Mesendoderm (in vitro differentiated cells): ENCODE measurements around the gene MMP23B.

Experiments
- DNase-seq: peaks from one replicate; pipeline ENCODE4 v3.0.0; 2013
- H2AK5ac ChIP-seq: 2 replicates; pipeline ENCODE4 v1.6.1; 2013; ENCODE audit warnings: low read length, inconsistent platforms
- H2BK120ac ChIP-seq: 2 replicates; pipeline ENCODE4 v1.6.1; 2013; ENCODE audit warnings: low read depth, mild to moderate bottlenecking, low read length, moderate library complexity, mixed read lengths
- H2BK15ac ChIP-seq: replicated peaks from 2 replicates; pipeline ENCODE4 v1.6.1; 2013; ENCODE audit warnings: low read depth, mild to moderate bottlenecking, moderate library complexity
- H2BK5ac ChIP-seq: 2 replicates; pipeline ENCODE4 v1.6.1; 2013; ENCODE audit warnings: low read length, inconsistent platforms
- H3K18ac ChIP-seq: 2 replicates; pipeline ENCODE4 v1.6.1; 2013; ENCODE audit warnings: mild to moderate bottlenecking, low read length, mixed read lengths
- H3K23ac ChIP-seq: one replicate; pipeline ENCODE4 v1.6.1; 2013; ENCODE audit warnings: low read length
- H3K27ac ChIP-seq: 2 replicates; pipeline ENCODE4 v1.5.1; 2013; ENCODE audit warnings: low read depth, mild to moderate bottlenecking, inconsistent platforms, low read length, moderate library complexity
- H3K27me3 ChIP-seq: 2 replicates; pipeline ENCODE4 v1.6.1; 2013; ENCODE audit warnings: low read length, control low read depth, mild to moderate bottlenecking, inconsistent platforms; ENCODE audit not compliant: insufficient read depth, poor library complexity
- H3K36me3 ChIP-seq: 2 replicates; pipeline ENCODE4 v1.6.1; 2013; ENCODE audit warnings: low read length, inconsistent platforms; ENCODE audit not compliant: control insufficient read depth, insufficient read depth
- H3K4ac ChIP-seq: one replicate; pipeline ENCODE4 v1.6.1; 2013; ENCODE audit warnings: low read depth, mild to moderate bottlenecking, low read length, moderate library complexity
- H3K4me1 ChIP-seq: 2 replicates; pipeline ENCODE4 v1.6.1; 2013; ENCODE audit warnings: low read depth, low read length, inconsistent platforms; ENCODE audit not compliant: control insufficient read depth
- H3K4me2 ChIP-seq: 2 replicates; pipeline ENCODE4 v1.6.1; 2013; ENCODE audit warnings: low read length
- H3K4me3 ChIP-seq: 2 replicates; pipeline ENCODE4 v1.5.1; 2013; ENCODE audit warnings: mild to moderate bottlenecking, low read length
- H3K56ac ChIP-seq: one replicate; pipeline ENCODE4 v1.6.1; 2013; ENCODE audit warnings: low read length
- H3K79me1 ChIP-seq: 2 replicates; pipeline ENCODE4 v1.6.1; 2013; ENCODE audit warnings: low read length, inconsistent platforms
- H3K79me2 ChIP-seq: 2 replicates; pipeline ENCODE4 v1.6.1; 2013; ENCODE audit warnings: mild to moderate bottlenecking, low read length; ENCODE audit not compliant: control insufficient read depth, insufficient read depth
- H3K9ac ChIP-seq: 2 replicates; pipeline ENCODE4 v1.6.1; 2013; ENCODE audit warnings: low read length, inconsistent platforms
- H4K5ac ChIP-seq: one replicate; pipeline ENCODE4 v1.6.1; 2013; ENCODE audit warnings: low read length
- H4K8ac ChIP-seq: one replicate; pipeline ENCODE4 v1.6.1; 2013; ENCODE audit warnings: low read depth, mild to moderate bottlenecking, control low read depth, low read length, moderate library complexity
- WGBS: extraction: QIAGEN DNeasy Blood & Tissue Kit; methylation state at CpG from one replicate; pipeline ENCODE4 v1.1.7; 2013; ENCODE audit warnings: low lambda C conversion rate, missing lambda C conversion rate; ENCODE audit not compliant: insufficient coverage; ENCODE audit errors: extremely low coverage; 5-methylcytosine and 5-hydroxymethylcytosine counted together

The MMP23B gene

GRCh38 chr1:1602304-1602967, 29.5 kb upstream of the MMP23B start:
- H3K27me3 ChIP-seq = peaks cover 14% of the 10 kb centered on the region
- WGBS = no CpG with 5 or more reads among the region's 18 CpGs

GRCh38 chr1:1602968-1603506, 28.9 kb upstream of the MMP23B start:
- H3K56ac ChIP-seq = no peak overlapping the region
- no CpG with 5 or more reads among the region's 13 CpGs for WGBS
- no peaks in the 10 kb centered on the region for H3K4me1 ChIP-seq
- no peak overlapping the region for H3K4me3 ChIP-seq
- H3K23ac ChIP-seq = no peak overlapping the region
- no peak overlapping the region for H3K18ac ChIP-seq
- H2AK5ac ChIP-seq = no peak overlapping the region
- no peak overlapping the region for H4K8ac ChIP-seq
- no peaks in the 10 kb centered on the region for H3K79me1 ChIP-seq
- peaks cover 14% of the 10 kb centered on the region for H3K27me3 ChIP-seq
- H2BK5ac ChIP-seq = no peak overlapping the region
- no peak overlapping the region for H2BK120ac ChIP-seq
- no peaks in the 10 kb centered on the region for H3K79me2 ChIP-seq
- no peaks in the 10 kb centered on the region for H3K36me3 ChIP-seq
- no peak overlapping the region for H3K4me2 ChIP-seq
- no peak overlapping the region for H2BK15ac ChIP-seq
- no peak overlapping the region for H4K5ac ChIP-seq
- no peak overlapping the region for H3K9ac ChIP-seq
- no peak overlapping the region for H3K4ac ChIP-seq
- H3K27ac ChIP-seq = no peak overlapping the region
- no peak for DNase-seq

More at GRCh38 chr1:1602304-1602967, 29.5 kb upstream of the MMP23B start:
- no peak overlapping the region for H2BK15ac ChIP-seq
- no peak overlapping the region for H3K9ac ChIP-seq
- H3K79me1 ChIP-seq = no peaks in the 10 kb centered on the region
- no peak overlapping the region for H2BK120ac ChIP-seq
- no peak overlapping the region for H3K18ac ChIP-seq
- no peak overlapping the region for H4K8ac ChIP-seq
- no peak overlapping the region for H3K4me3 ChIP-seq
- H4K5ac ChIP-seq = no peak overlapping the region
- H3K79me2 ChIP-seq = no peaks in the 10 kb centered on the region
- no peak overlapping the region for H3K4me2 ChIP-seq
- no peak overlapping the region for H2BK5ac ChIP-seq
- H2AK5ac ChIP-seq = no peak overlapping the region
- H3K23ac ChIP-seq = no peak overlapping the region
- no peak overlapping the region for H3K27ac ChIP-seq
- no peak overlapping the region for H3K56ac ChIP-seq
- H3K4ac ChIP-seq = no peak overlapping the region
- no peaks in the 10 kb centered on the region for H3K4me1 ChIP-seq
- H3K36me3 ChIP-seq = no peaks in the 10 kb centered on the region
- DNase-seq = no peak

- H2AK5ac ChIP-seq = no peak overlapping the region
- no peak overlapping the region for H3K4ac ChIP-seq
- no peak overlapping the region for H3K4me3 ChIP-seq
- H3K79me2 ChIP-seq = no peaks in the 10 kb centered on the region
- WGBS = no CpG with 5 or more reads among the region's 13 CpGs
- no peak overlapping the region for H2BK15ac ChIP-seq
- no peak for DNase-seq
- H3K4me2 ChIP-seq = no peak overlapping the region
- H3K36me3 ChIP-seq = no peaks in the 10 kb centered on the region
- H3K18ac ChIP-seq = no peak overlapping the region
- no peak overlapping the region for H3K27ac ChIP-seq
- H4K5ac ChIP-seq = no peak overlapping the region
- no peak overlapping the region for H3K9ac ChIP-seq
- no peak overlapping the region for H3K56ac ChIP-seq
- H3K23ac ChIP-seq = no peak overlapping the region
- no peak overlapping the region for H2BK120ac ChIP-seq
- no peaks in the 10 kb centered on the region for H3K4me1 ChIP-seq
- H3K79me1 ChIP-seq = no peaks in the 10 kb centered on the region
- H2BK5ac ChIP-seq = no peak overlapping the region
- no peak overlapping the region for H4K8ac ChIP-seq
- H3K27me3 ChIP-seq = peaks cover 10% of the 10 kb centered on the region
Observed at GRCh38 chr1:1603671-1604373, 28.2 kb upstream of the MMP23B start.

- no peak overlapping the region for H2AK5ac ChIP-seq
- H3K27me3 ChIP-seq = peaks cover 5% of the 10 kb centered on the region
- no peak overlapping the region for H3K18ac ChIP-seq
- H2BK5ac ChIP-seq = no peak overlapping the region
- H3K79me2 ChIP-seq = no peaks in the 10 kb centered on the region
- DNase-seq = no peak
- H3K36me3 ChIP-seq = no peaks in the 10 kb centered on the region
- WGBS = no CpG with 5 or more reads among the region's 15 CpGs
- no peak overlapping the region for H2BK120ac ChIP-seq
- no peak overlapping the region for H3K4me2 ChIP-seq
- H3K4ac ChIP-seq = no peak overlapping the region
- H3K9ac ChIP-seq = no peak overlapping the region
- H4K5ac ChIP-seq = no peak overlapping the region
- H3K4me1 ChIP-seq = no peaks in the 10 kb centered on the region
- H3K23ac ChIP-seq = no peak overlapping the region
- no peaks in the 10 kb centered on the region for H3K79me1 ChIP-seq
- no peak overlapping the region for H3K4me3 ChIP-seq
- H3K27ac ChIP-seq = no peak overlapping the region
- H4K8ac ChIP-seq = no peak overlapping the region
- H2BK15ac ChIP-seq = no peak overlapping the region
- no peak overlapping the region for H3K56ac ChIP-seq
Observed at GRCh38 chr1:1604374-1605033, 27.5 kb upstream of the MMP23B start.

DNA sequence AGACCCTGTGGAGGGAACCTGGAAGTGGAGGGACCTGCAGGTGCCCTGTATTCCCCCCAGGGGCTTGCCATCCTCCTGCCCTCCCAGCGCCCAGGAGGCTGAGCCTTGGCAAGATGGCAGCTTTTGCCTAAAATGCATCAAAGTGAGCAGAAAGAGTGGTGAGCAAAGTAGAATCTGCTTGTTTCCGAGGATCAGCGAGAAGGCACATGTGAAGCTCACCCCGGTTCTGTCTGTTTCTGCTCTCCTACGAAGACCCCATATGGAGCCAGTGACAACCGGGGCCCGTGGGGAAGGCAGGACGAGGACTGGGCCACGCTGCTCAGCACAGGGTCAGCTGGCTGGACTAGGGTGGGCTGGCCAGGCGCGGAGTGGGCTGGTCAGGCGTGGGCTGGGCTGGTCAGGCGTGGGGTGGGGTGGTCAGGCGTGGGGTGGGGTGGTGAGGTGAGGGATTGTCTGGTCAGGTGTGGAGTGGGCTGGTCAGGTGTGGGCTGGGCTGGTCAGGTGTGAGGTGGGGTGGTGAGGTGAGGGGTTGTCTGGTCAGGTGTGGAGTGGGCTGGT, 26.9 kb upstream of the MMP23B start:
- Histone ChIP-seq H2BK120ac (no peak overlapping the region), H3K9ac (no peak overlapping the region), H3K18ac (no peak overlapping the region), H3K23ac (no peak overlapping the region), H4K8ac (no peak overlapping the region), H3K56ac (no peak overlapping the region), H3K79me1 (no peaks in the 10 kb centered on the region), H3K4me2 (no peak overlapping the region), H3K79me2 (no peaks in the 10 kb centered on the region), H3K36me3 (no peaks in the 10 kb centered on the region), H2BK15ac (no peak overlapping the region), H3K4ac (no peak overlapping the region), H3K4me3 (no peak overlapping the region), H3K4me1 (no peaks in the 10 kb centered on the region), H3K27me3 (peaks cover 3% of the 10 kb centered on the region), H2AK5ac (no peak overlapping the region), H2BK5ac (no peak overlapping the region), H3K27ac (no peak overlapping the region), H4K5ac (no peak overlapping the region)
- no peak for DNase-seq
- WGBS = no CpG with 5 or more reads among the region's 14 CpGs
